ENCODE measurements around the gene CEACAM3.

Gene CEACAM3

GRCh38 chr19:41792513-41793413 lies 3.6 kb upstream of the CEACAM3 start:
- TF ChIP-seq CTCF (conservative IDR thresholded peaks at IDR 0.05; ENCODE audit: control insufficient read depth, insufficient read depth, low read depth, low read length) = peak; percentile 78
- DNase-seq (ENCODE audit: low read depth) = peak; percentile 49
- no peak overlapping the region for H3K4me3 ChIP-seq (ENCODE audit: control insufficient read depth, low read depth, low read length)

DNA sequence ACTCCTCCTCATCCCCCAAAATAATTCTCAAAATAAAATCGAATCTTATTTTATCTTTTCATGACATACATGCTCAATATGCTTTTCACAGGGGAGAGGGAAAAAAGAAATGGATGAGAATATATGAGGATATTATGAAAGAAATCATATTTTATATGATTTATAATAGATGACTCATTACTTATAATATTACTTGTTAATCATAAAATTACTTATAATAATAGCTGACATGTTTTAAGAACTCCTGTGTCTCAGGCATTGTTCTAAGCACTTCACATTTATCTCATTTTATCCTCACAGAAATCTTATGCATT lies 3.0 kb upstream of the CEACAM3 start:
- no peak for DNase-seq (ENCODE audit: low read depth)
- no peak for TF ChIP-seq CTCF (conservative IDR thresholded peaks at IDR 0.05; ENCODE audit: control insufficient read depth, insufficient read depth, low read depth, low read length)
- H3K4me3 ChIP-seq (ENCODE audit: control insufficient read depth, low read depth, low read length) = no peak overlapping the region

- peak; percentile 38 for DNase-seq (ENCODE audit: low read depth)
- TF ChIP-seq CTCF (conservative IDR thresholded peaks at IDR 0.05; ENCODE audit: control insufficient read depth, insufficient read depth, low read depth, low read length) = peak; percentile 63
- no peak overlapping the region for H3K4me3 ChIP-seq (ENCODE audit: control insufficient read depth, low read depth, low read length)
These were observed 1.3 kb upstream of the CEACAM3 start for GRCh38 chr19:41795031-41795461.

DNA sequence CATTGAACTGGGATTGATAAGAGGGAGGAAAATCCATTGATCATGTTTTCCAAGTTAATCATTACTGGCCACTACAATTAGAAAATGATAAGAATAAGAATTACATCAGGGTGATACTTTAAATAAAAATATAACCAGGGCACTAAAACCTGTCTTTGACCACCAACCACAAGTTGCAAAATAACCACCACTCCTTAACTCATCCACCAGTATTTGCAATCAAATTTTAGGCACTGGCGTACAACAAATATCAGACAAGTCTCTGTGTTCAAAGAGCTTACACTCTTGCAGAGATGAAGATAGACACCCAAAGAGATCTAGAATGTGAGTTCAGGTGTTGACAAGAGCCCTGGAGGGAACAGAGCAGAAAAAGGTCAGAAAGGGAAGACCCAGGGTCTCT lies 514 bp downstream of the CEACAM3 start:
- DNase-seq (ENCODE audit: low read depth) = no peak
- TF ChIP-seq CTCF (conservative IDR thresholded peaks at IDR 0.05; ENCODE audit: control insufficient read depth, insufficient read depth, low read depth, low read length) = no peak
- H3K4me3 ChIP-seq (ENCODE audit: control insufficient read depth, low read depth, low read length) = no peak overlapping the region

DNA sequence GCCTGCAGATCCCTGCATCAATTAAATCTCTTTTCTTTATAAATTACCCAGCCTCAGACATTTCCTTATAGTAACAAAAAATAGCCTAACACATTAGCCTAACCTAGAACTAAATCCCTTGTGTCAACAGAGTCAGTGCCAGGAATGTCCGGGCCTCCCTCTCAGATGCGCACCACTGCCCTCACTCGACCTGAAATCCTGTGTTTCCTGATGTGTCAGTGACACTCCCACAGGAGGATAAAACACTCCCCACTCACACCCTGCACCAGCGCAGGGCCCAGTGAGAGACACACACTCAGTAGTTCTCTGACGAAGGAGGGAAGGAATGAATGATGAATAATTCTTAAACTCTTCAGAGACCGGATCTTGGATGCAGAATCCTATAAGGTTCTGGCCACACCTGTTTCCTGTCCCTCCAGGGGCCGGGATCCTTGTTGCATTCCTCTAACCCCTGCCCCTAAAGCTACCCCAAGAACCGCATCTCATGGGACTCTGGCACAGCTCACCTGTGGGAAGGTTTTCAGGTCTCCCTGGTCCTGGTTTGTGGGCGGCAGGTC lies 3.1 kb downstream of the CEACAM3 start:
- no peak for TF ChIP-seq CTCF (conservative IDR thresholded peaks at IDR 0.05; ENCODE audit: control insufficient read depth, insufficient read depth, low read depth, low read length)
- DNase-seq (ENCODE audit: low read depth) = no peak
- H3K4me3 ChIP-seq (ENCODE audit: control insufficient read depth, low read depth, low read length) = no peak overlapping the region

- no peak for TF ChIP-seq CTCF (conservative IDR thresholded peaks at IDR 0.05; ENCODE audit: control insufficient read depth, insufficient read depth, low read depth, low read length)
- DNase-seq (ENCODE audit: low read depth) = no peak
- H3K4me3 ChIP-seq (ENCODE audit: control insufficient read depth, low read depth, low read length) = no peak overlapping the region
These were observed 4.6 kb downstream of the CEACAM3 start for GRCh38 chr19:41801031-41801430.
